Stimulated activated CD4-positive, alpha-beta T cell treated with anti-CD3 and anti-CD28 coated beads, Interleukin-2, amount 100 ng/mL, for 4 hours (primary cell): ENCODE results near the gene ARSB.

Experiments
- DNase-seq: peaks from one replicate; pipeline ENCODE4 v3.0.0-alpha.2; 2020; ENCODE audit warnings: low read depth

Gene ARSB

DNA sequence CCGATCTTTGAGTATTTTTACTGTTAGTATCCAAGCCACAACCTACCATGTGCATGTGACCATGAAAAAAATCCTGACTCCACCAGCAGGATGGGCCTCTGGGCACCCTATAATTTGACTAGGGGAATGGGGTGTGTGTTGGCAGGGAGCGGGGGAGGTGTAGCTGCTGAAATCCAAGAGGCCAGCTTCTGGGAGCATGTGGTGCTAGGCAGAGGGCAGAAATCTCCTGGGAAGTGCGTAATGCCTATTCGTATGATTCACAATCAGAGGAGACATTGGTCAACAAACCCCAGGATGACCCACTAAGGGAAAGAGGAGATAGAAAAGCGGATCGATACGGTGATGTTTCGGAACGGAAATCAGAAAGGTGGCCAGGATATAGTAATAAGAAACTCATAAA lies 149.9 kb downstream of the ARSB start:
- no peak for DNase-seq

DNA sequence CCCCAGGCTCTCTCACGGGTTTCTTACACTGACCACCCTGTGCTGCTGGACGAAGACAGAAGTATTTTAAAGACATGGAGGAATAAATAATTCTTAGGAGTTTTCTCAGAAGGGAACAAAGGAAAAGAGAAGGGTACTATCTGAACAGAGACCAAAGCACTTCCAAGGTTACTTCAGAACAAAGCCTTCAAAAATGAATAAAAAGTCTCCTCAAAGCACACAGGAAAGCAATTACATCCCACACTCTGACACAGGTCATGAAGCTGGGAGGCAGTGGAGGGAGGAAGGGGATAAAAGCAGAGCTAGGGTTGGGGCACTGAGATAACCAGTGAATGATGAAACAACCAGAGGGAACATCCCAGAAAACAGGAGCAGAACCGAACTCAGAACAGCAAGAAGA lies 151.8 kb downstream of the ARSB start:
- no peak for DNase-seq

DNA sequence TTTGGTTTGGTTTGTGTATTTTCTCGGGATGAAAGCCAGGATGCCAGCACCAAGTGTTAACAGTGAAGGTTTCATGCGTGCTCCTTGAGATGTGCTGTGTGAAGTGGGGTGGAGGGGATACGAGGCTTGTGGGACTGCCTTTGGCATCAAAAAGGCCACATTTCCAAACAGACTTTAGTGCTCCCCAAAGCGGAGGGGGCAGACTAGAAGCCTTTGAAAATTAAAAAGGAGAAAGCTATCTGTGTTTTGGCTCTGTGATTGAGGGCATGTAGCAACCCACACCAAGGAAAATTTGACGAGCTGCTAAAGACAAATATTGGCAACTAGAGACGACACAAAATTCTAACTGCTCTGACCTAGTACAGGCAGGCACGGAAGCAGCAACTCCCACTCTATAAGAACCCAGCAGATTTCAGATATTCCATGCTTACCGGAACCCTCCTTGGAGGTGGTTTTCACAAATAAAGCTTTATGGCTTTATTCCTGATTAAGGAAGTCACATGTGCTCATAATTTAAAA lies 154.5 kb downstream of the ARSB start:
- no peak for DNase-seq

DNA sequence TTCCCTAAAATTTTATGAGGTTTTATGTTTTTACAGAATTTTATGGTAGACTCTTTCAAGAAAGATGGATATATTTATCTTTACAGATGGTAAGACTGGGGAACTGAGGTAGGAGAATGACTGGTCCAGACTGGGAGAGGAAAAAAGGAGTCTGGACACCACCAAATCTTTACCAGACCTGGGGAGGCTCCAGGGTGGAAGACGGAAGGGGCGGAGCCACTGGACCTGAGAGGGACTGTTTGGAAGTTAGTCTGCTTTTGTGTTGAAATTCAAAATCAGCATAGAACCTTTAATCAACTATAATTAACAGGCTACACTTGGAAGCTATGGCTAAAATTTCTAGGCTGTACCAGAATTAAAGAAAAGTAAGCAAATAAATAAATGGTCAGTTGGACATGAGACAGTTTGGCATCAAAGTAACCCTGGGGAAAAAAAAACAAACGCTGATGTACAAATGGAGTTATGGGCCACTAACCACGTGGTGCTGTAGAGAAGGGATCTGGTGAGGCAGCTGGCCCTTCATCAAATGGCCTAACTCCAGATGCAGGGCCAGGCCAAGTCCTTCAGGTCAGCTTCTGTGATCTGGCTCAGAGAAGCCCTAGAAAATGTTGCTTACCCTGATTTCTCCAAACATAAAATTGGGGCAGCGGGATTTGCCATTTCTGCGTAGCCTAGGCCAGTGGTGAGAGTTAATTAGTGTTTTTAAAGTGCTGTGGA lies 155.1 kb downstream of the ARSB start:
- DNase-seq = no peak

DNA sequence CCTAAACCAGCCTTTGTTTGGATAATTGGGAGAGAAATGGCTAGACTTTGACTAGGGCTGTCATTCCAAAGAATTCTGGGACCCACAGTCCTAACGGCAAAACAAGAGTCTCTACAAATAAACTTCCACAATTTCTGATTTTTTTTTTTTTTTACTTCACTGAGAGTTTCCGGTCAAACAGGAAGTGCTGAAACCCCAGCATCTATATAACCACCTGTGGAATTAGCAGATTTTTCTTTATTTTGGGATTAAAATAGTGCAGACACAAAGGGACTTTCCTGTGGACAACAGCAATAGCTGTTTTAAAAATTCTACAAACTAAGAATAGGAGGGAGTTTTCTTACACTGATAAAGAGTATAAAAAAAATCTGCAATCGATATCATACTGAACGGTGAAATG lies 157.4 kb downstream of the ARSB start:
- DNase-seq = no peak

DNA sequence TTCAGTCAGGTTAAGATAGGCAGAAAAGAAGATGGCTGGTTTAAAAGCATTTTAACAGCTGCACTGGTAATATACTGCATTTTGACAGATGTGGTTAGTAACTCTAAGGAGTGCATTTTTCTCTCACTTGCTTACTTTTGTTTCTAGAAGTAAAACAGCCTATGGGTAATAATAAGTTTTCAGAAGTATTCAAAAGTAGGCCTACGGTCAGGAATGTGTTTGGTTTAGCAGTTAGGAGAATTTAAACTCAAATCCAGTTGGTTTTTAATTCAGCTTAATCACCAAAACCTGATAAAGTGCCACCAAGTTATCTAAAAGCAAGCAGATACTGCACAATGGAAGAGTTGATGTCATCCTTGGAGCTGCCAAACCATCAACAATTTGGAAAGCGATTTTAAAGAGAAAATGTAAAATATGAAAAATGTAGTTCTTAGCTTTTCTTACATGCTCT lies 160.3 kb downstream of the ARSB start:
- DNase-seq = no peak

DNA sequence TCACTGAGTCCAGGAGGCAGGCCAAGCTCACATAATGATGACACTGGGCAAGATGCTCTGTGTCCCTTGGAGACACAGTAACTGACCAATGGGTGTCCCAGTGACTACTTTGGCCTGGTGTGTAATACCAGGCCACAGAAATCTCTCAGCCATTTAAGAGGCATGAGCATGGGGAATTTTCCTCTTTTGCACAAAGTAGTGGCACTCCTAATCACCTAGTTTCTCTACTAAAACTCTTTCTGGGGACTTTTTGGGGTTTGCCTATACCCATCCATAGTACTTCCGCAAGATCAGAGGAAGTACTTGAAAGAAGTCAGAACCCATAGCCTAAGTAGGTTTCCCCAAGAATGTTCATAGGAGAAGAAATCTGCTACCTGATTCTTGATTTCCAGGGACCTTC lies 161.9 kb downstream of the ARSB start:
- no peak for DNase-seq

DNA sequence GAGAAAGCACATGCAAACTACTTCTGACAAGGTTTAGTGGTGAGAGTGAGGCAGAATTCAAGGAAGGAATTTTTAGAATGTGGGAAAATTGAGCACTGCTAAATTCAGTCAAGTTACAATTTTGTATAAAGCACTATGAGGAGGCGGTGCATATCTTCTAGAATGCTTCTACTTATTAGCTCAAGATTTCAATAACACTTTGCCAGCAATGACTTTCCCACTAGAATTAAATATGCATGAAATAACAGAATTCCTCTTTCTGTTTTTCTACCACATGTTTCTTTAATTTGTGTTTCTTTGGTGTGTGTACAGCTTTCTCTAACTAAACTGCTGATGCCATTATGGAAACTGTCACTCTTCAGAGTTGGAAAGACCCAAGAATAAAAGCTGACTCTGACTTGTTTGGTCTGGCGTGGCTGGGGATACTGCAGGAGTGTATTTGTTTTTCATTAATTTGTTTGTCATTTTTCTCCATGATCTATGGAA lies 163.5 kb downstream of the ARSB start:
- DNase-seq = no peak

DNA sequence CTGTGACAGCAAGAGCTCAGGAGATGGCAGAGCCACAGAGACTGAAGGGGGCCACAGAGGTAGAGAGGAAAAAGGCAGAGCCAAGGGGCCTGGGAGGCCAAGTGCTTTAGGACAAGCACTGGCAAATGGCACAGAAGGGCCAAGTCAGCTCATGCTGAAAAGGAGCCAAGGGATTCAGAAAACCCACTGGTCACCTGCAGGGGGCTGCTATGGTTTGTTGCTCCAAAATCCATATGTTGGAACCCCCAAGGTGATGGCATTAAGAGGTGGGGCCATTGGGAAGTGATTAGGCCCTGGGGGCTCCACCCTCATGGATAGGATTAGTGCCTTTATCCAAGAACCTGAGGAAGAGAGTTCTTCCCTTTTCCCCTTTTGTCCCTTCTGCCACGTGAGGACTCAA lies 165.4 kb downstream of the ARSB start:
- DNase-seq = no peak

DNA sequence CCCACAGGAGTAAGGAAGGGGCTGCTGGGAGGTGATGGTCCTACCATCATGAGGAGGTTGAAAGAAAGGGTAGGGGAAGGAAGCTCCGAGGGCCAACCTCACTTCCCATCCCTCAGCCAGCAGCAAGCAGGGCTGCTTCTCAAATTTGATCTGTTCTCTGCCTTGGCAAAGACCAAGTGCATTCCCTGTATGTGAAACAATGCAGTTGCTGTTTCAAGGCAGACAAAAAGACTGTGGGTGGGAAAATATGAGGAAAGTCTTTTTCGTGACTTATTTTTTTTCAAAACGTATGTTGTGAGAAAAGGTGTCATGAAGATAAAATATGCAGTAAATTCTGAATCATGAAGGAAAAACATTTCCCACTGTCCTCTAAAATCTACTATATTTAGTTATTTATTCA lies 165.9 kb downstream of the ARSB start:
- no peak for DNase-seq

DNA sequence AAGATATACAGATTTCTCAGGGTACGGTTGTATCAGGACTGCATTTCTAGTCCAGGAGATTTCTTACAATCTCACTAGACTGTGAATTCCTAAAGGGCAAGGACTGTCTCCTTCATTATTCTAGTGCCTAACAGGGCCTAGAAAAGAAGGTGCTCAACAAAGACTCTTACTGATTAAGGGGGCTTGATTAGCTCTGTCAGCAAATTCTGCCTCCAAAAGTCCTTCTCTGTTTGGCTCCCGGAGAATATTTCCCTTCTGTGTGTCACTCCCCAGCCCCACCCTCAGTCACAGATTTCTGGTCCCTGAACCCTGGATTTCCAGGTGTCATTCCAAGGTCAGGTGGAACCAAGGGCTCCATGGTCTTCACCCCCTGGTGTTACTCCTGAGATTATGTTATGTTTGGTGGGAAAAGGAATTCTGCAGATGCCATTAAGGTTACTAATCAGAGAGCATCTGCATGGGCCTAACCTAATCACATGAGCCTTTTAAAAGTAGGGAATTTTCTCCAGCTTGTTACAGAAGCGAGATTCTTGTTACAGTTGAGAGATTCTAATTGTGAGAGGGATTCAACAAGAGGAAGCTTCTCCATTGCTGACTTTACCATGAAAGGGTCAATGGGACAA lies 168.9 kb downstream of the ARSB start:
- no peak for DNase-seq

DNA sequence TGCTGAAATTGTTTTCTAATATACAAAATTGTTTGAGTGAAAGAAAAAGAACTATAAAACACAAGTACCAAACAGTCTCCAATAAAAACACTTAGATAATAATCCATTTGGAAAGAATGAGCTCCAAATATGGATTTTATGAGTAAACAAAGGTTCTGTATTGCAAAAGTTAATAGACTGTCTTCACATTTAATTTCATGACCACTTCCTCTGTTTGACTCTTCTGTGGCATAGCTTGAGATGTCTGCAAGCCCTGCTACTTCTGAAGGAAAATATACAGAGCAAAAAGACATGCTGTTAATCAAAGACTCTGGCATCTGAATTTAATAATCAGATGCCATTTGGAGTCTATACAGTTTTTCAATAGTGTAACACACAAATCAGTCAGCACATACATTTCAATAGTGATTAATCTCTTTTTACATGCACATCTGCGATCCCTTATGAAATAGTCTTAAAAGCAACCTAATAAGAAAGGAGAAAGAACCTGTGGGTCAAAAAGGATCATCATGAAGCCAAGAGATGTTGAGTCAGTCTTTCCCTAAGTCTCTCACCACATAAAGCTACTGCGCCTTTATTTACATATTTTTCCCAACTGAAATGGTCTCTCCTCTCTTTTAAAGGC lies 171.1 kb downstream of the ARSB start:
- no peak for DNase-seq

DNA sequence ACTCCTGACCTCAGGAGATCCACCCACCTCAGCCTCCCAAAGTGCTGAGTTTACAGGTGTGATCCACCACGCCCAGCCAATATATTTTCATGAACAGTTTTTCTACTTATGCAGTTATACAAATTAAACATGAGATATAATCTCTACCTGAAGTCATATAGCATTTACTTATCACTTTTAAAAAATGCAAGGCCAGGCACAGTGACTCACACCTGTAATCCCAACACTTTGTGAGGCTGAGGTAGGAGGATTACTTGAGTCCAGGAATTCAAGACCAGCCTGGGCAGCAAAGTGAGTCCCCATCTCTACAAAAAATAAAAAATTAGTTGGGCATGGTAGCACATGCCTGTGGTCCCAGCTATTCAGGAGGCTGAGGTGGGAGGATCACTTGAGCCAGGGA lies 171.8 kb downstream of the ARSB start:
- no peak for DNase-seq

DNA sequence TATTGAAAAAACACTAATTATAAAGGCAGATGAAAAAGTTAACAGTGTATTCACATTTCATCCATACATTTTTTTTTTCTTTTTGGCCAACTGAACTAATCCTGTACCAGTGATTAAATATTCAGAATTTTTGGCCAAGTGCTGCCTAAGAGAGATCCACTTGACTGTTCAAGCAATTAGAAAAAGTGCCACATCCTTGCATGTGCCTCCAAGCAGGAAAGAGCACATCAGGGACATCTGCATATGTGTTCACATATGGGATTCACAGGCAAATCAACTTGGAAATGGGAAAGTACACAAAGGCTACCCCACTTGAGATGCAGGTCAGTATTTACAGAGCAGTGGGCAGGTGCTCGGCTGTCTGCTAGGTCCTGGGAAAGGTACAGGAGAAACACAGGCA lies 173.2 kb downstream of the ARSB start:
- no peak for DNase-seq

DNA sequence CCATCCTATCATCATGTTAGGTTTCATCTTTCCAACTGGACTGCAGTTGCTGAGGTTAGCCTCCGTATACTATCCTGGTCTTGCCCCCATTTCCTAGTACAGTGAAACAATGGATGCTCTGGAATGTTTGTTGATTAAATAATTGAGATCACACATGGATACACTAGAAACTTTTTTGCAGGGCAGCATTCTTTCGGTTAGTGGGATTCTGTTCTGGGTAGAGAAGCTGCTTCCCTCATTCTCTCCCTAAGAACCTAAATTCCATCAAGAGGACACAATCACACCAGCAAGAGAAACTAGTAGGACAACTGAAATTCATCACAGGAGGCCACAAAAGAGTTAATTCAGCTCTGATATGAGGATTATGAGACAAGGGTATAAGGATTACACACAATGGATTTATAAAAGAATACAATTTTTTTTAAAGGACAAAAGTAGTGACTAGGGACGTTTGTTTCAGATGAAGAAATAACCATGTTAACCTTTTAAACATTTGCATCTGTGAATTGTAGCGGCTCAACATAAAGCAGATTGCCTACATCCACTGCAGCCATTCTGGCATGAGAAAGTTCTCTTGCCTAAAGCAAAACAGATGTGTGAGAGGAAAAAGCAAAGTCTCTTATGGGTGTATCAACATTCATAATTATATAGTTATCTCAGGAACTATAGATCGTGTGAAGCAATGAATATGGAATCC lies 173.8 kb downstream of the ARSB start:
- no peak for DNase-seq

DNA sequence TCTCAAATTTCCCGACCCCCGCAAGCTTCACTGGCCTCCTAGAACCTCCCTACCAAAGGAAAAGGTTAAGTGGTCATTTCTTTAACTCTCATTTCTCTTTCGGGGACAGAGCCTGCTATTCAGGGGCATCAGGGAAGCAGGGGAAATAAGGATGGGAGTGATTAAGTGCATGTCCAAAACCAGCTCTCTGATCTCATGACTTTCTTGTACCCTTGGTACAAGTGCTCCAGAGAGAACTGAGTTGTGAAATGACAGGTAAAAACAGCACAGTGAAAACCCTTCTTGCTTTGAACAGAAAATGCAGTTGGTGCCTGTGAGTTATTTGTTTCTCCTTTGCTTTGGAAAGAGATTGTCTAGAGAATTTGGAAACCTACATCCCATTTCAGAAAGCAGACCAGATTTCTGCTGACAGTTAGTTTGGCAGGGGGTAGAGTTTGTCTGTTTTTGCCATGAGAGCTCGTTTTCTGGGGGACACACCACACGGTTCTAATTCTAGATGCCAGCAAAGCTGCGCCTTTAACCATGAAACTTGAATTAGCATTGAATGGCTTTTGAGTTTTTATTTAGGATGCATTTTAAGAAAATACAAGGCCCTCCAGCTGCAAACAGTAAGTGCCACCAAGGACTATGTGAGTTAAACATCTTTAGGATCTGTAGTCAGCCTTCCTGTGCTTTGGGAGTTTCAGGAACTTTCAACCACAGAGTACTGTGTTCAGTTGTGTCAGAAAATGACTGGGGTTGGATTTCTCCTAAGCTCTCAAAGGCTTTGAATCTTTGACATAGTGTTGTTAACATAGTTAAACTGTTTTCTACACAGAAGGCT lies 174.8 kb downstream of the ARSB start:
- DNase-seq = no peak

DNA sequence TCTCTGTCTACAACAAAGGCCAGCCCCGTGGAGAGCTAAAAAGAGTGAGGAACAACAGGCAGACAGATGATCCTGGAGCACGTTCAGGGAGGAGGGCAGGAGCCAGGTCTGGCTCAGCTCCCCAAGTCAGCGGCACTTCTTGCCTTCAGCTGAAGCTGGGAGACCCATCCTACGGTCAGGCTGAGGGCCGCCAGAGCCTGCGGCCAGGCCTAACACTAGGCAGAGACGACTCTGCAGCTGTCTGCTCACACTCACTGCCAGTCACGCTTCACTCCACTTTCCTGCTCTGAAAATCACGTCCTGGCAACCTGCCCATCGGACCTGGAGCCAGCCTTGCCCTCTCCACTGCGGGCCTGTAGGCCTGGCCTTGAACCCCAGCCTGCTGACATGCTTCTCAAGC lies 175.7 kb downstream of the ARSB start:
- DNase-seq = no peak

DNA sequence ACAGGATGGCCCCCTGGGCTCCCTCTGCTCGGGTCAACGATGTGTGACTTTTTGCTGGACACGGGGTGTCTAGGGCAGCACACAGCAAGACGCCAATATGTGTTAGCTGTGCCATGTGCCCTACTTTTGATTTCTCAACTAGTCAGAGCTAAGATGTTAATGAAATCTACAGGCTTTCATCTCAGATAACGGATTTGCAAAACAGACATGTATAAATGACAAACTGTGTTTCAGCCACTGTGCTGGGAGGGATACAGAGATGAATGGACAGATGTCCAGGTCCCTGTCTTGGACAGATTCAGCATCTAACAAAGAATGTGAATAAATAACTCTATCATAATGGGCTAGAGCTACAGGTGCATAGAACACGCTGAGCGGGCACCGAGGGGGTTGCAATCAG lies 176.3 kb downstream of the ARSB start:
- no peak for DNase-seq

DNA sequence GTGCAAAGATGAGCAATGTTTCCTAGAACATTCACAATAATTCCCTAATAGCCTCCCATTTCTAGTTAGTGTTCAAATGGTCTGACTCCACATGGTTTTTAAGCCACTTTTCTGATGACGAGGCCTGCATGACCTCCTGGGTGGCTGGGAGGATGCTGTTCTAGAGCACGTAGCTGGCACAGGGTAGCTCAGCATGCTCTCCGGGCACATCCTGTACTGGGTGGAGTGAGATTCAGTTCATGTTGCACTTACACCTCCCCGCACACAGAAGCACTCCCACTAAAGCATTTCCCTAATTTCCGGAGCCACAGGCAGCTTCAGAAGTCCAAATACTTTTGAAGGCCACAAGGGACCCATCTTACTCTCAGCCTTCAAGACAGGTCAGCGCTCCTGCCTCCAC lies 176.7 kb downstream of the ARSB start:
- DNase-seq = no peak

DNA sequence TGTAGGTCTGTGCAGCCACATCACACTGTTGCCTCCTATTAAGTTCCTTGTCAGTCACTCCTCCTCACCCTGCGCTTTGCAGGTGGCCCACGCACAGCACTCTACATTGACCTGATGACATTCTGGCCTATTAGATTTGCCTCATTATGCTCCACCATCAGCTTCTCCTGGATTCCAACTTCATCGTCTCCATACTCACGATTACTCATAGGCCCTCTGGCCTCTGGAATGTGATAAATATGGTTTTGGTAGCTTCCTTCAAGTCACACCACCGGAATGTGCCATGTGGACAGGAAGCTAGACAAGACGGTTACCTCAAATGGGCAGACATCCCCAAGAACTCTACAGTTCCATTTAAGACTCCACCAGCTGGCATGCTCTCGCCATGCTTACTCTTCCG lies 178.6 kb downstream of the ARSB start:
- no peak for DNase-seq

DNA sequence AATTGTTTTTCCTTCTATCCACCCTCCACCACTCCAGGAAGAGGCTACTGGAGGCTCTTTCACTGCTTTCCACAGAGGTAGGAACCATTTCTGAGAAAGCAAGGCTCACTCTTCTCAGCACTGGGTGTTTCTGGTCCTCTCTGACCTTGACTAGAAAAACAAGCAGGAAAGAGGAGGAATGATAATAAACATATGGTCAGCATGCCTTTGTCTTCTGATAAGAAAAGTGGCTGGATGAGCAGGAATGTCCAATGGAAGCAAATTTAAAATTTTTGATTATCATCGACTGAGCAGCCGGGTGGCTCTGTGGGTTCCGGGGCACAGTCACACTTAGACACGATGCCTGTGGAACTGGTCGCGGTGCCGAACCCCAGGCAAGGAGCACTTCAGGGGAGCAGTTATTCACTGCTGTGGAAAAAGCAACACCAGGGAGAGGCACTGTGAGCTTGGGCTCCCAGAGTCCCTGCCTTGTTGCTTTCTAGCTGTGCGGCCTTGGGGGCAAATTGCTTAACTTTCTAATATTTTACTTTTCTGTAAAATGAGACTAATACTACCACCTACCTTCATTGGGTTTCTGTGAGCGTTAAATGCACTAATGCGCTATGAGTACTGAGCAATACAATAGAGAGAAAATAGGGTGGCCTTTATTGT lies 179.5 kb downstream of the ARSB start:
- no peak for DNase-seq
